ENCODE measurements around the gene DUSP6. TPM values are rescaled to one million over a fixed set of nuclear protein-coding genes. Genes with fewer than 3 reads are reported as not detected.
A peak's percentile ranks its signal among the peaks of the same experiment; 100 is the strongest.

The DUSP6 gene
- total RNA-seq, 3 donors from 2014 or later (not counting 1 experiment from before 2014, with no cell fraction given): 52.2 to 222 (median 141) TPM

DNA sequence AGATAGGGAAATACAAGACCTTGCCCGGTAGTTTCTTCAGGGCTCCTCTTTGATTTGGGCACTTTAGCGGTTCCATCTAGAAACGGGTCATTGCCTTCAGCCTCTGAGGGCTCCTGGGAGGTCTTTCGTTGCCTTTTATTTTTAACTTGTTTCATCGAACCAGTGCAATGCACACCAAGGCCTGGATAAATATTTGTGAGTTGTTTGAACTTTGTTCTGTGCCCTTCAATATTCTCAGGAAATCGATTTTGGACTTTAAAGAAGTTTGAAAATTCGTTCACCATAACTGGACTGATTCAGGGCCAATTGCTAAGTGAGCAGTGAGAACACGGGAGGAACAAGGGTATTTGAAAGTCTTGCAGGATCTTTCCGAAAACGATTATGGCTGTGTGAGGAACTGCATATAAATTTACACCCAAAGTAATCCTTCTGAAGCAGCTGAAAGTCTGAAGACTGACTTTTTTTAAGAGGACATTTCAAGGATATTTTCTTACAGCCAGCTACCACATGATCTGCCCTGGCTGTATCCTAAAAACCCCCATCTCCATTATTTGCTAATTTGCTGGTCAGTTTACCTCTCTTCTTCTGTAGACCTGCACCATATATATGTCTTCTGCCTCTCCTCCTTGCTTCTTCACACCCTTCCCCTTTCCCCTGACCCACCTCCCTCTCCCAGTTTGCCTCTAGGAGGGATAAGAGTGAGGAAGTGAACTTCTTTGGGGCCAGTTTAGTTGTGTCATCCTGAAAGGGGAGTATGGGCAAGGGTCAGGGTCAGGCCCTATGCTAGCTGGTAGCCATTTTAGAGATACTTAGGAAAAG is 8.0 kb downstream of the DUSP6 start:
- Histone ChIP-seq H3K27me3 (ENCODE audit: control insufficient read depth, insufficient read depth, low read length) (no peaks in the 10 kb centered on the region), H3K9me3 (ENCODE audit: control insufficient read depth, insufficient read depth, low read length) (no peaks in the 10 kb centered on the region), H3K36me3 (ENCODE audit: control insufficient read depth, insufficient read depth, low read length) (peaks cover 4% of the 10 kb centered on the region), H3K27ac (ENCODE audit: low read length) (no peak overlapping the region), H3K4me1 (ENCODE audit: control insufficient read depth, insufficient read depth, low read length) (peaks cover 29% of the 10 kb centered on the region), H3K4me3 (ENCODE audit: low read length) (no peak overlapping the region)
- ATAC-seq (no peak), DNase-seq (no peak)
- Mint-ChIP-seq H3K36me3 (no peaks in the 10 kb centered on the region), H3K27ac (peak overlapping the region in 1 of 2 donors; percentile 85), H3K27me3 (ENCODE audit: low read depth in 2 of 2) (no peaks in the 10 kb centered on the region), H3K4me3 (peak overlapping the region; percentile 47), H3K4me1 (peaks cover 64 to 84% of the 10 kb centered on the region in 2 donors), H3K9me3 (no peaks in the 10 kb centered on the region)
- WGBS (ENCODE audit: insufficient coverage): 92% methylated on average over 10 of the region's 10 CpGs
- TF ChIP-seq, protein P1, sequence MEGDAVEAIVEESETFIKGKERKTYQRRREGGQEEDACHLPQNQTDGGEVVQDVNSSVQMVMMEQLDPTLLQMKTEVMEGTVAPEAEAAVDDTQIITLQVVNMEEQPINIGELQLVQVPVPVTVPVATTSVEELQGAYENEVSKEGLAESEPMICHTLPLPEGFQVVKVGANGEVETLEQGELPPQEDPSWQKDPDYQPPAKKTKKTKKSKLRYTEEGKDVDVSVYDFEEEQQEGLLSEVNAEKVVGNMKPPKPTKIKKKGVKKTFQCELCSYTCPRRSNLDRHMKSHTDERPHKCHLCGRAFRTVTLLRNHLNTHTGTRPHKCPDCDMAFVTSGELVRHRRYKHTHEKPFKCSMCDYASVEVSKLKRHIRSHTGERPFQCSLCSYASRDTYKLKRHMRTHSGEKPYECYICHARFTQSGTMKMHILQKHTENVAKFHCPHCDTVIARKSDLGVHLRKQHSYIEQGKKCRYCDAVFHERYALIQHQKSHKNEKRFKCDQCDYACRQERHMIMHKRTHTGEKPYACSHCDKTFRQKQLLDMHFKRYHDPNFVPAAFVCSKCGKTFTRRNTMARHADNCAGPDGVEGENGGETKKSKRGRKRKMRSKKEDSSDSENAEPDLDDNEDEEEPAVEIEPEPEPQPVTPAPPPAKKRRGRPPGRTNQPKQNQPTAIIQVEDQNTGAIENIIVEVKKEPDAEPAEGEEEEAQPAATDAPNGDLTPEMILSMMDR (IDR thresholded peaks at IDR 0.05): no peak
- intact Hi-C loops (cut with micrococcal nuclease): loop anchor here (2.0 kb wide), 1 partner anchor 117 kb away; no protein-coding TSS in a partner anchor

DNA sequence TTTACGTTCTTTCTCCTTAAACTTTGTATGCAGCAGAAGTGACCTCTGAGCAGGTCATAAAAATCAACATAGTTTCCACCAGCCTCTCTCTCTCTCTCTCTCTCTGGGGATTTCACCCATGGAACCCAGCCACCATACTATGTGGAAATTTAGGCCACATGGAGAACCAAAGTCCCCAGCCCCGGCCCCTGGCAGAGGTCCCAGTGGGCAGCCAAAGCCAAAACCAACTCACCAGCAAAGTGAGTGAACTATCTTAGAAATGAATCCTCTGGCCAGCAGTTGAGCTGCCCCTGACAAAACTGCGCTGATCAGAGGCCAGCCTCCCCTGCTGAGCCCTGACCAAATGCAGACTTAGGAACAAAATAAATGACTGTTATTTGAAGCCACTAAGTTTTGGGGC is 9.2 kb downstream of the DUSP6 start:
- H3K27ac Mint-ChIP-seq: no peak overlapping the region
- Histone ChIP-seq H3K27me3 (ENCODE audit: control insufficient read depth, insufficient read depth, low read length) (no peaks in the 10 kb centered on the region), H3K4me3 (ENCODE audit: low read length) (no peak overlapping the region), H3K36me3 (ENCODE audit: control insufficient read depth, insufficient read depth, low read length) (no peaks in the 10 kb centered on the region), H3K9me3 (ENCODE audit: control insufficient read depth, insufficient read depth, low read length) (no peaks in the 10 kb centered on the region), H3K4me1 (ENCODE audit: control insufficient read depth, insufficient read depth, low read length) (peaks cover 24% of the 10 kb centered on the region), H3K27ac (ENCODE audit: low read length) (no peak overlapping the region)
- DNase-seq: no peak
- 91% methylated on average over 3 of the region's 3 CpGs for WGBS (ENCODE audit: insufficient coverage)
- no peaks in the 10 kb centered on the region for H3K27me3 Mint-ChIP-seq (ENCODE audit: low read depth in 2 of 2)
- ATAC-seq: no peak
- peaks cover 4% of the 10 kb centered on the region for H3K36me3 Mint-ChIP-seq
- H3K4me1 Mint-ChIP-seq: peaks cover 53 to 76% of the 10 kb centered on the region in 2 donors
- H3K9me3 Mint-ChIP-seq: no peaks in the 10 kb centered on the region
- TF ChIP-seq, protein P1 (IDR thresholded peaks at IDR 0.05): no peak
- H3K4me3 Mint-ChIP-seq: no peak overlapping the region
- intact Hi-C loops (cut with micrococcal nuclease): no loop called here

DNA sequence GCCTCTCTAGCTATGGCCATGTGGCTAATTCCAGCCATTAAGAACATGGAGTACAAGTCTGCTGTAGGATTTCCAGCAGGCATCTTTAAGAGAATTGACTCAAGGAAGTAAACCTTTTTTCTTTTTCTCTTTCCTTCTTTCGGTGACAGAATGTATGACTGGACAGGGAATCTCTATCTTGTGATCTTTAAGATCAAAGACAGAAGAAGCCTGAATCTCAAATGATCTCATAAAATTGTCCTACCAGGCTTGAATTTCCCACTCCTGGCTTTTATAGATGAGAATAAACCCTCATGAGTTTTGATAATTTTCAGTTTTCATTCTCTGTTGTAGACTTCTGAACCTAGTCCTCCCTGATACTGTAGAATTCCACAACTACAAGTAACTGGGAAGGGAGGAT is 11.4 kb downstream of the DUSP6 start:
- Histone ChIP-seq H3K36me3 (ENCODE audit: control insufficient read depth, insufficient read depth, low read length) (no peaks in the 10 kb centered on the region), H3K4me1 (ENCODE audit: control insufficient read depth, insufficient read depth, low read length) (peaks cover 11% of the 10 kb centered on the region), H3K4me3 (ENCODE audit: low read length) (no peak overlapping the region), H3K27ac (ENCODE audit: low read length) (no peak overlapping the region), H3K27me3 (ENCODE audit: control insufficient read depth, insufficient read depth, low read length) (no peaks in the 10 kb centered on the region), H3K9me3 (ENCODE audit: control insufficient read depth, insufficient read depth, low read length) (no peaks in the 10 kb centered on the region)
- no peak for DNase-seq
- no peak for ATAC-seq
- H3K27ac Mint-ChIP-seq: no peak overlapping the region
- H3K36me3 Mint-ChIP-seq: peaks cover 6% of the 10 kb centered on the region
- no peaks in the 10 kb centered on the region for H3K27me3 Mint-ChIP-seq (ENCODE audit: low read depth in 2 of 2)
- intact Hi-C loops (cut with micrococcal nuclease): no loop called here
- H3K4me1 Mint-ChIP-seq: peaks cover 30 to 55% of the 10 kb centered on the region in 2 donors
- WGBS (ENCODE audit: insufficient coverage): no CpG with 5 or more reads among the region's 1 CpG
- no peaks in the 10 kb centered on the region for H3K9me3 Mint-ChIP-seq
- TF ChIP-seq, protein P1 (IDR thresholded peaks at IDR 0.05): no peak
- H3K4me3 Mint-ChIP-seq: no peak overlapping the region

Data from natural killer cell (primary cell).